ENCODE results near the gene NPHP4.
"Not testable (repeated sequence)": the region's sequence is repeated elsewhere in the genome, so short reads cannot be mapped to it uniquely, and the experiment has no call there.

The NPHP4 gene

GRCh38 chr1:5873556-5873955, 118.7 kb downstream of the NPHP4 start:
- DNase-seq = no peak

- DNase-seq = no peak
Observed at GRCh38 chr1:5872886-5873285, 119.3 kb downstream of the NPHP4 start.

GRCh38 chr1:5868931-5869500, 123.2 kb downstream of the NPHP4 start:
- no peak for DNase-seq

- DNase-seq = no peak
Observed at GRCh38 chr1:5865774-5866173, 126.5 kb downstream of the NPHP4 start.

GRCh38 chr1:5865056-5865455, 127.2 kb downstream of the NPHP4 start:
- no peak for DNase-seq

- DNase-seq = no peak
Observed at GRCh38 chr1:5864256-5864655, 128.0 kb downstream of the NPHP4 start.

- no peak for DNase-seq
Observed at GRCh38 chr1:5863238-5863637, 129.0 kb downstream of the NPHP4 start.

- DNase-seq = no peak
Observed at GRCh38 chr1:5861871-5862825, 130.1 kb downstream of the NPHP4 start.

GRCh38 chr1:5860277-5860676, 131.9 kb downstream of the NPHP4 start:
- no peak for DNase-seq

GRCh38 chr1:5859766-5860165, 132.5 kb downstream of the NPHP4 start:
- no peak for DNase-seq

- no peak for DNase-seq
Observed at GRCh38 chr1:5858844-5859407, 133.3 kb downstream of the NPHP4 start.

- no peak for DNase-seq
Observed at GRCh38 chr1:5858246-5858645, 134.0 kb downstream of the NPHP4 start.

- DNase-seq = no peak
Observed at GRCh38 chr1:5857508-5858090, 134.6 kb downstream of the NPHP4 start.

GRCh38 chr1:5857011-5857410, 135.2 kb downstream of the NPHP4 start:
- DNase-seq = no peak

GRCh38 chr1:5856246-5856815, 135.9 kb downstream of the NPHP4 start:
- DNase-seq = no peak

GRCh38 chr1:5855196-5855897, 136.9 kb downstream of the NPHP4 start:
- no peak for DNase-seq

- DNase-seq = no peak
Observed at GRCh38 chr1:5854754-5855153, 137.5 kb downstream of the NPHP4 start.

GRCh38 chr1:5853858-5854257, 138.4 kb downstream of the NPHP4 start:
- not testable (repeated sequence) for DNase-seq

- no peak for DNase-seq
Observed at GRCh38 chr1:5850503-5850902, 141.7 kb downstream of the NPHP4 start.

GRCh38 chr1:5849550-5849949, 142.7 kb downstream of the NPHP4 start:
- no peak for DNase-seq

- DNase-seq = no peak
Observed at GRCh38 chr1:5847013-5847659, 145.1 kb downstream of the NPHP4 start.

- no peak for DNase-seq
Observed at GRCh38 chr1:5845376-5845775, 146.8 kb downstream of the NPHP4 start.
